HG02884 (cell line): ENCODE results near the gene KCTD16.

ENCODE experiments used
- ATAC-seq: cut with Tn5 transposase; IDR thresholded peaks from one replicate; pipeline ENCODE4 v1.9.1; 2021; ENCODE audit warnings: mild to moderate bottlenecking, moderate library complexity; ENCODE audit not compliant: unreplicated experiment

KCTD16 gene

DNA sequence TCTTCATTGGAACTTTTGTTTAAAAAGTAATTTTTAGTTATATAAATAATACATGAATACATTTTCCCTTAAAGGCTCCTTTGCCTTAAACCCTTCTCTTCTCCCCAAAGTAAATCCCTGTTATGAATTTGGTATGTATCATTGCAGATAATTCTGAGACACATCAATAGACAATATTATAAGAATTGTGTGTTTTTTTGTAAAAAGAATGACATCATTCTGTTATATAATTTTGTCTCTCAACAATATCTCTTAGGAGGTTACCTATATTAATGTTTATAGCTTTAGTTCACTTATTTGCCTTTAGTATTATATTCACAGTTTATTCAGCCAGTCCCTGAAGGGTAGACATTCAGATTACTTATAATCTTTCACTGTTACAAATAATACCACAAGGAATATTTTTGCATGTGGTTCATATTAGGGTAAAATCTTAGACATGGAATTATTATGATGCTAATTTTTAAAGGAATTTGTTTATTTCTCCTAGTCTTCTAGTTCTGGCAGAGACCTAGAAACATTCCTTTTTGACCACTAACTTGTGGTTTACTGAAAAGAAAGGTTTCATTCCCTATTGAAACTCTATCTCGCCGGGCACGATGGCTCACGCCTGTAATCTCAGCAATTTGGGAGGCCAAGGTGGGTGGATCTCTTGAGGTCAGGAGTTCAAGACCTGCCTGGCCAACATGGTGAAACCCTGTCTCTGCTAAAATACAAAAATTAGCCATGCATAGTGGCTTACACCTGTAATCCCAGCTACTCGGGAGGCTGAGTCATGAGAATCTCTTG, 105.6 kb downstream of the KCTD16 start:
- no peak for ATAC-seq

DNA sequence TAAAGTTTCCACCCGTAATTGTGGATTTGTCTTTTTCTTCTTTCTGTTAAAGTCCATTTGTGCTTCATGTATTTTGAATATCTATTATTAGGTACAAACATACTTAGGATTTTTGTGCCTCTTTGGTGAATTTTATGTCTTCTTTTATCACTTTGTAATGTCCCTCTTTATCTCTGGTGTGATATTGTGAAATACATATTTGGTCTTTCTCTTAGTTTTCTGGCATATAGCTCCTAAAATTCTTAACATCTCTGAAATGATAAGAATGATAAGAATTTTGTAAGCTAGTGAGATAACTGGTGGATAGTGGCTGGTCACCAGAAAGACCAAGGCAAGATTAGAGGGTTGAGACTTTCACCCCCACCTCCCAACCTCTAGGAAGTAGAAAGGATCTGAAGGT, 111.1 kb downstream of the KCTD16 start:
- no peak for ATAC-seq

DNA sequence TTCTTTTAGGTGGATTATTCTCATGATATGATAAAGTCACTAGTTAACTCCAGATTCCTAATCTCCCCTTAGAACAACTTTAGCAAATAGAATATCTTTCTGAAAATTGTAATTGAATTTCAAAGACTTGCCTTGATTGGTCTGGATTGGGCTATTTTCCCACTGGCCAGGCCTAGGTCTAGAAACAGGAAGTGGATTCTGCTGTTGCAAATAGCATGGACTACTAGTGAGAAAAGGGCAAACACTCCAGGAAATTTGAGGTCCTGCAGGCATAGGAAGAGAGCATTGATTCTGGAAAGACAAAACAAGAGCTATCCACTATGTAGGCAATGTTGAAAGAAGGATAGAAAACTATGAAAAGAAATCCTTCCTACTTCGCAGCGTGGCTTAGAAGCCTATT, 113.4 kb downstream of the KCTD16 start:
- no peak for ATAC-seq

GRCh38 chr5:144284931-144285502, 114.3 kb downstream of the KCTD16 start:
- ATAC-seq, result no peak

- ATAC-seq, result no peak
These were observed 118.6 kb downstream of the KCTD16 start for GRCh38 chr5:144289277-144289676.

GRCh38 chr5:144292029-144292428, 121.4 kb downstream of the KCTD16 start:
- no peak for ATAC-seq

DNA sequence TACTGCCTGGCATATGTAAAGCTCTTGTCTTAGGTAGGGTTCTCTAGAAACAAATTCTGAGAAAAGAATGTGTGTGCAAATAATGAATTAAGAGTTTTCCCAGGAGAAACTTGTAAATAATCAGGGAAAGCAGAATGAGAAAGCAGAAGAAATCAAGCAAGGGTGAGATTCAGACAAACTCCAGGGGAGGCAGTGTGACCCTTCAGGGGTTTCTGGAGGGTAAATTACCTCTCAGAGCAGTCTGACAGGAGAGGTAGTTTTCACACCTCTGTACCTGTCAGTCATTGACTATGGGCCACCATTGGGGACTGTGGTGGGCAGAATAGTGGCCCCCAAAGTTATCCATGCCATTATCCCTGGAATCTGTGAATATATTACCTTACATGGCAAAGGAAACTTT, 124.6 kb downstream of the KCTD16 start:
- ATAC-seq, result no peak

DNA sequence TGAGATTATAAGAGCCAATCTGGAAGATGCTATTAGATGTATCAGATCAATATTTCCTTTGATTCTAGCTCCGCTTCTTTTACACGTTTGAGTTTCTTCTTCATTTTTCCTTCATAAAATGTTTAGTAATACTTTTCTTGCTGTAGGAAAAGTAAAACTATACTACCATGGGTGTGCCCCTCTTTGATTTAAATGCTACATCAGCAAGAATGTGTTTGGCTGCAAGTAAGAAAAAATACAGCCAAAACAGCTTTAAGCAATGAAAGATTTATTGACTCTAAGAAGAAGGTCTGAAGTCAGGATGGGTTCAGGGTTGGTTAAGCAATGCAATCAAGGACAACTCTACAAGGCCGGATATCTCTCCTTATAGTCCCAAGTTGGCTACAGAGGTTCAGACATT, 126.4 kb downstream of the KCTD16 start:
- no peak for ATAC-seq

DNA sequence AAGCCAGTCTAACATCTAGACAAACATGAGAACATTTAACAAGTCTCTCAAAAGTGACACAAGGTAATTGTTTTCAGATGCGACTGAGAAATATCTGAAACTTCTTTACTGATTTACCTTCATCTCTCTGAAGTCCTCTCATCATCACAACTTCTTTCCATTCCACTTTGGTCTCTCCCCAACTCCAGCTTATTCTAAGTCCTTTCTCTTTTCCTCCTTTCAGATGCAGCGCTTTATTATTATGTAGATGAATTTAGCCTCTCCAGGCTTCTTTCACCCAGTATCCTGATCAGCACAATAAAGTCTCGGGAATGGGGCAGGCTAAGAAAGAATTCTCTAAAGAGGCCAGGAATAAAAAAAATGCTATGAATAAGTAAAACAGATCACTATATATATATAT, 128.0 kb downstream of the KCTD16 start:
- no peak for ATAC-seq

DNA sequence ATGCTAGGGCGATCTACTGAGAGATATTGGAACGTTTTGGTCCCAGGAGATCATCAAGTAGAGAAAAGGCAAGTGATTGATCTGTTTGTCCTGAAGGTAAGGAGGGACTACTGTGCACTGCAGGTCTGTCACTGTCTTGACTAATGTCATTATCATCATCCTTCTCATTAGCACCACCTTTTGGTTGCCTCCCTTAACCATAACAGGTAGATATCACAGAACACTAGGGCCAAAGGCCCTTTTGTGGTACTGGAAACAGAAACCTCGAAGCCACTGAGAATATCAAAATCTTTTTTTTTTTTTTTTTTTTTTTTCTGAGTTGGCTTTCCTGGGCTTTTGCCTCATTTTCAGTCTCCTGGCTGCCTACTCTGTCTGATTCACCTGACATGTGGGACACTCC, 134.0 kb downstream of the KCTD16 start:
- no peak for ATAC-seq

DNA sequence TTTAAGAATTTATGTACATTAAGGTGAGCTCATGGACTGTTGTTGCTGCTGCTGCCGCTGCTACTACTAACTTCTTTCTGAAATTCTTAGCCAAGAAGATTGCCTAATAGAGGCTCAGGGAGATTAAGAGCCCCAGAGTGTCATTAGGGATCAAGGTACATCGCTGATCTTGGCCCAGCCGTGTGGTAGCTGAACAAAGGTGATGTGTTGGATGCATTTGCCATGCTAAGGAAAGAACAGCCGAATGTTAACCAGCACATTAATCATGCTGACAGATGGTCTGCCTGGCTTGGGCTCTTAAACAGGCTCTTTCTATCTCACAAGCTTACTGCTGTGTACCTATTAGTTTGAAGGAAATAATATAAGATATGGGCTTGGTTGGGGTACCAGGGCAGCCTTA, 137.1 kb downstream of the KCTD16 start:
- no peak for ATAC-seq

GRCh38 chr5:144308174-144308573, 137.5 kb downstream of the KCTD16 start:
- ATAC-seq, result no peak

DNA sequence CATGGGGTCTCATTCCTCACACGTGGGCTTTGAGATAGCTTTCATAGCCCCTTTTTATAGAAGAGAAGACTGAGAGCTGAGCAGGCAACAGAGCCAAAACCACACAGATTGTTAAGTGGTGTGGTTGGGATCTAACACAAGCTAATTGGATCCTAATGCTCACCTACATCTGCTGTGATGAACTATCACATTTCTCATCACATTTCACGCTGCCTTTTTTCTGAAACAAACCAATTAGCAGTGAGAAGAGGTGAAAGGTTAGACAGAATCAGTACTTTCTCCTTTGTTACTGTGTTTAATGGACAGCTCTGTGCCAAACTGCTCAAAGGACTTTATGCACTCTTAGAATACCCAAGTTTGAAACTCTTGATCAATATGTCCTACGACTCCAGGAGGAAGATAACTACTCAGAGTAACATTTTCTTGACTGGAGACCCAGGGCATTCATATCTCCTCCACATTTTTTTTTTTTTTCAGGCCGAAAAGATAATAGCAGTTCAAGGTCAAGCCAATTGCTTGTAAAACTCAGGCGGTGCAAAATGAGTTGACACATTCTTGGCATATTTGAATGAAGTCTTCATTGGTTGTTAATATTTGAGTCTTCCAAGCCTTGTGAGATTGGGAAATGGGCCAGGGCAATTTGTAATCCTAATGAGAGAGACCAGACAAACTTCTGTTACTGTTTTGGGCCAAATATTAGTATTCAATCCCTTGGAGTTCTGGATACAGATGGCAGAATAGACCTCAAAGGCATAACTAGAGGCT, 138.4 kb downstream of the KCTD16 start:
- no peak for ATAC-seq

DNA sequence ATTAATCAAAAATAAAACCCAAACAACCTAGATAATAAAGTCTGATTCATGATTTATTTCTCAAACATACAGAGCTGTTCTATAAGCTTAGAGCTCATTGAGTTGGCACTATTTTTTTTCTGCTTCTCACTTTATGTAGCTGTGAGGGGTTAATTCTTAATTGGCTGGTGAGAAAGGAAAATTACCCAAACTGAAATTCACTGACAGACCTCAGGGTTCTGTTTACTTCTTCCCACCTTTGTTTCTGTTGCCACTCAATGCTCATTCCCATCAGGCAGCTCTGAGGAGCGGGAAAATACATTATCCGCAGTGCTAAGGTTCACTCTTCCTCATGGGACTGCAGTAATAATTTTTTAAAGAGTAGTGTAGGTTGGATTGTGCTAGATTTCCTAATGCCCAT, 139.9 kb downstream of the KCTD16 start:
- no peak for ATAC-seq

GRCh38 chr5:144313147-144313726, 142.6 kb downstream of the KCTD16 start:
- ATAC-seq, result no peak

GRCh38 chr5:144315026-144315425, 144.4 kb downstream of the KCTD16 start:
- no peak for ATAC-seq

DNA sequence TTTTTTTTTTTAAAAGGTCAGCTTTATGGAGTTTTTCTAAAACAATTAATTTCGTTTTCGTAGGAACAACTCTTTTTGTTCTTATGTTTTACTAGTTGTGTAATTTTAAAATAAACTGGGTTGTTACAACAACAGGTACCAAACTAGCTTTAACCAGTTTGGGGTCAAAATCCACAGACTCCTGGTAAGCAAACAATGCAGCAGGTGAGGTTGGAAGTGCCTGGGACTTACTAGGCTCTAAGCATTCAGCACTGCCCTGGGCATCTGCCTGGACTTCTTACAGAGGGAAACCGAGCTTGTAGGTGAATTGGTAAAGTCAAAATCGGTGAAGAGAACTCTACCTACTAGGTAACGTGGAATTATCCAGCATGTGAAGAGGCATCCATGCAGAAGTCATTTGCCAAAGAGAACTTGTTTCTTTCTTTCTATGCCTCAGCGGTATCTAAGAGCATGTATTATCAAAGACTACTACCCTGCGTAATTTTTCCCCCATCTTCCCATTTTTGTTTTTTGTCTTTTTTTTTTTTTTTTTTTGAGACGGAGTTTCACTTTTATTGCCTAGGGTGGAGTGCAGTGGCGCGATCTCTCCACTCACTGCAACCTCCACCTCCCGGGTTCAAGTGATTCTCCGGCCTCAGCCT, 145.4 kb downstream of the KCTD16 start:
- no peak for ATAC-seq

DNA sequence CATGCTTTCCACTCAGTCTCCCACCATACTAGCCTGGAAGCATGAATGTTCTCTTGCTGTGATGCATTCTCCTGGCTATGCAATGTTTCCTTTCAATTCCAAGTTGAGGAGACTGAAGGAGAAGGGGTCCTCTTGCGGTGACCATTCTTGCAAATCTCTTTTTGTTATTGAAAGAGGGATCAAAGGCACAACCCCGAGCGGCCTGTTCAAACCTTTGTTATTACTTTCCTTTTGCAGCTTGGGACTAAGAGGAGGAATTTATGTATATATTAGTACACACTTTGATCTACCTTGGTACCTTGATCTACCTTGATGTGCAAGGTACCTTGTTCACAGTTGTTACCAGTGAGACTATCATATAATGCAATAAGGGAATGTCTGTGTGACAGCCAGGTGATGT, 147.3 kb downstream of the KCTD16 start:
- ATAC-seq, result no peak

DNA sequence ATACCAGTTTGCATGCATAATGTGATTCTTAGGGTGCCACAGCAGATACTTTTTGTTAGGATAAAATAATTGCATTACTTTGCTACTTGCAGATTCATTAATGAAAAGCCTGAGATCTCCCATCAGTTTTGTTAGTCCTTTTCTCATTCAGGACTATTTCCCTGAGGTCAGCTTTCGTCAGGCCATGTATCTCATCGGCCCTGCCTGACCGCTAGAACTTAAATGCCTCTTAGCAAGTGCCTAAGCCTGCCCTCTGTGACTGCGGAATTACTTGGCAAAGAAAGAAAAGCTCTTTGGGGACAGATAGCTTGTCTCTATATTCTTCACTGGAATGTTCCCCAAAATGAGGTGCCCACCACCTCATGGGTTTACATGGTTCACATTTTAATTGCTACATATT, 147.8 kb downstream of the KCTD16 start:
- no peak for ATAC-seq

DNA sequence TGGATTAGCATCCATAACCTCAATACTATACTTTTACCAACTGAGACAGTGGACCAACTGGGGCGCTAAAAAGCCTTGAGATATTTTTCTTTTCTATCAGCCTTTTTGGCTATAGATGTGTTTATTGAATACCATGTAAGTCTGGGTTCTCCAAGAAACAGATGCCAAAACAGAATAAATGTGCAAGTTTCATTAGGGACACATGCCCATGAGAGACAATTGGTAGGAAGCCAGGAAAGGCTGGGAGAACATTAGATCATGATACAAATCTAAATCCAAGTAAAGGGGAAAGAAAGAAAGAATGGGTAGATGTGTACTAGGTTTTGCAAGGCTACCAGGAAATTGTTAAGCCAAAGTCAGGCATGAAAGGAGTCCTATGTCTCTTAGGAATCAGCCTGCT, 152.5 kb downstream of the KCTD16 start:
- ATAC-seq, result no peak

GRCh38 chr5:144325532-144325931, 154.9 kb downstream of the KCTD16 start:
- no peak for ATAC-seq
